ENCODE measurements around the gene USP12. TPM values are rescaled to one million over a fixed set of nuclear protein-coding genes. Genes with fewer than 3 reads are reported as not detected.

USP12 gene
- total and polyA plus RNA-seq, 2 experiments from 2014 or later = 18.4 to 39.3 TPM

- peak; percentile 13; the same call in 1 of the 3 replicates for ATAC-seq
- H3K9me3 Mint-ChIP-seq = peaks cover 6% of the 10 kb centered on the region
Observed at GRCh38 chr13:27018344-27018861, 153.2 kb downstream of the USP12 start.

More at GRCh38 chr13:27018344-27018861, 153.2 kb downstream of the USP12 start:
- Histone ChIP-seq H3K4me3 (no peak overlapping the region), H2AFZ (peak overlapping the region; percentile 88), H4K20me1 (replicated peaks; ENCODE audit: insufficient read depth) (no peaks in the 10 kb centered on the region), H3K9me2 (ENCODE audit: insufficient read depth) (no peaks in the 10 kb centered on the region), H3K36me3 (ENCODE audit: insufficient read depth) (no peaks in the 10 kb centered on the region), H3F3A (replicated peaks; ENCODE audit: low read depth) (no peaks in the 10 kb centered on the region), H3K4me1 (ENCODE audit: insufficient read depth) (peaks cover 17% of the 10 kb centered on the region), H3K27me3 (ENCODE audit: insufficient read depth) (no peaks in the 10 kb centered on the region), H3K4me2 (peak overlapping the region; percentile 53), H3K79me2 (replicated peaks; ENCODE audit: insufficient read depth) (no peaks in the 10 kb centered on the region), H3K27ac (ENCODE audit: low read depth) (no peak overlapping the region)
- Mint-ChIP-seq H3K4me1 (peaks cover 22% of the 10 kb centered on the region), H3K4me3 (no peak overlapping the region), H3K27me3 (ENCODE audit: insufficient read depth, low read depth, poor library complexity) (peaks cover 5% of the 10 kb centered on the region), H3K36me3 (ENCODE audit: low read depth) (peaks cover 3% of the 10 kb centered on the region; the same call in 2 of the 3 replicates), H3K27ac (no peak overlapping the region)
- DNase-seq (ENCODE audit: low spot score) = no peak
- TF ChIP-seq STAT1 (IDR thresholded peaks at IDR 0.05; ENCODE audit: unreplicated experiment) (no peak), JUNB (IDR thresholded peaks at IDR 0.05; ENCODE audit: unreplicated experiment) (no peak), EZH2phosphoT487 (IDR thresholded peaks at IDR 0.05; ENCODE audit: unreplicated experiment) (no peak), CTCF (conservative IDR thresholded peaks at IDR 0.05; ENCODE audit: low read depth in 2 of 2) (no peak), REST (IDR thresholded peaks at IDR 0.05; ENCODE audit: unreplicated experiment) (no peak), ETS1 (IDR thresholded peaks at IDR 0.05) (no peak), NANOG (IDR thresholded peaks at IDR 0.05; ENCODE audit: borderline replicate concordance) (no peak), CREB1 (CRISPR knock-in tag; IDR thresholded peaks at IDR 0.05; ENCODE audit: low read depth) (no peak), ZNF331 (CRISPR knock-in tag; IDR thresholded peaks at IDR 0.05; ENCODE audit: low read depth) (no peak), EZH2 (IDR thresholded peaks at IDR 0.05; ENCODE audit: low read depth, unreplicated experiment) (no peak), ZNF462 (CRISPR knock-in tag; IDR thresholded peaks at IDR 0.05) (no peak), ZNF114 (CRISPR knock-in tag; IDR thresholded peaks at IDR 0.05) (no peak), POLR2AphosphoS5 (IDR thresholded peaks at IDR 0.05; ENCODE audit: low read depth) (no peak)

Data from GM23338 (cell line).